Astrocyte of the spinal cord (primary cell): Measurements from ENCODE around the gene BCAS3.

Source experiments
- DNase-seq: peaks from one replicate; pipeline ENCODE4 v3.0.0; 2011; ENCODE audit warnings: low read depth, low spot score
- H3K4me3 ChIP-seq: 2 replicates; pipeline ENCODE4 v1.5.1; 2011; ENCODE audit warnings: low read depth, mild to moderate bottlenecking, low read length, moderate library complexity
- in situ Hi-C: cut with HindIII; loops from 2 replicates; pipeline ENCODE4 v1.10.0; 2017; ENCODE audit warnings: low sequenced_read_pairs
- TF ChIP-seq, protein P1 (sequence below): IDR thresholded peaks from 2 replicates; pipeline ENCODE4 v1.5.1; 2012; ENCODE audit warnings: low read depth, mild to moderate bottlenecking, low read length, inconsistent platforms

The BCAS3 gene

DNA sequence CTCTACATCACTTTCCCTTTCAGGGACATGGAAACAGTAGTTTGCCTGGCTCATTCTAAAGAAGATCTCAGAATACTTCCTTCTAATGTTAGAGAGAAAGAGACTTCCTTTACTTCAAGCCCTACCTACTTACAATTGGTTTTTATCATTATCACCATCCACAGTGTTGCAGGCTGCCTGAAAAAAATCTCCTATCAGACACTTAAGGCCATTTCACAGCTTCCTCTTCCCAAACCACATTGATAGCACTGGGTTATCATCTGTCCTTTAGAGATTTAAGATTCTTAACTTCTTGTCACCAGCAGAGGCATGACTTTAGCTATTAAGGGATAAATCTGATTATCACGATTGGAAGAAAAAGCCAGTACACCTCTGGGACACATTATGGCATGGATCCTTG is 543.5 kb downstream of the BCAS3 start:
- TF ChIP-seq, protein P1, sequence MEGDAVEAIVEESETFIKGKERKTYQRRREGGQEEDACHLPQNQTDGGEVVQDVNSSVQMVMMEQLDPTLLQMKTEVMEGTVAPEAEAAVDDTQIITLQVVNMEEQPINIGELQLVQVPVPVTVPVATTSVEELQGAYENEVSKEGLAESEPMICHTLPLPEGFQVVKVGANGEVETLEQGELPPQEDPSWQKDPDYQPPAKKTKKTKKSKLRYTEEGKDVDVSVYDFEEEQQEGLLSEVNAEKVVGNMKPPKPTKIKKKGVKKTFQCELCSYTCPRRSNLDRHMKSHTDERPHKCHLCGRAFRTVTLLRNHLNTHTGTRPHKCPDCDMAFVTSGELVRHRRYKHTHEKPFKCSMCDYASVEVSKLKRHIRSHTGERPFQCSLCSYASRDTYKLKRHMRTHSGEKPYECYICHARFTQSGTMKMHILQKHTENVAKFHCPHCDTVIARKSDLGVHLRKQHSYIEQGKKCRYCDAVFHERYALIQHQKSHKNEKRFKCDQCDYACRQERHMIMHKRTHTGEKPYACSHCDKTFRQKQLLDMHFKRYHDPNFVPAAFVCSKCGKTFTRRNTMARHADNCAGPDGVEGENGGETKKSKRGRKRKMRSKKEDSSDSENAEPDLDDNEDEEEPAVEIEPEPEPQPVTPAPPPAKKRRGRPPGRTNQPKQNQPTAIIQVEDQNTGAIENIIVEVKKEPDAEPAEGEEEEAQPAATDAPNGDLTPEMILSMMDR: no peak
- H3K4me3 ChIP-seq: no peak overlapping the region
- DNase-seq: no peak
- in situ Hi-C loops: no loop called here

DNA sequence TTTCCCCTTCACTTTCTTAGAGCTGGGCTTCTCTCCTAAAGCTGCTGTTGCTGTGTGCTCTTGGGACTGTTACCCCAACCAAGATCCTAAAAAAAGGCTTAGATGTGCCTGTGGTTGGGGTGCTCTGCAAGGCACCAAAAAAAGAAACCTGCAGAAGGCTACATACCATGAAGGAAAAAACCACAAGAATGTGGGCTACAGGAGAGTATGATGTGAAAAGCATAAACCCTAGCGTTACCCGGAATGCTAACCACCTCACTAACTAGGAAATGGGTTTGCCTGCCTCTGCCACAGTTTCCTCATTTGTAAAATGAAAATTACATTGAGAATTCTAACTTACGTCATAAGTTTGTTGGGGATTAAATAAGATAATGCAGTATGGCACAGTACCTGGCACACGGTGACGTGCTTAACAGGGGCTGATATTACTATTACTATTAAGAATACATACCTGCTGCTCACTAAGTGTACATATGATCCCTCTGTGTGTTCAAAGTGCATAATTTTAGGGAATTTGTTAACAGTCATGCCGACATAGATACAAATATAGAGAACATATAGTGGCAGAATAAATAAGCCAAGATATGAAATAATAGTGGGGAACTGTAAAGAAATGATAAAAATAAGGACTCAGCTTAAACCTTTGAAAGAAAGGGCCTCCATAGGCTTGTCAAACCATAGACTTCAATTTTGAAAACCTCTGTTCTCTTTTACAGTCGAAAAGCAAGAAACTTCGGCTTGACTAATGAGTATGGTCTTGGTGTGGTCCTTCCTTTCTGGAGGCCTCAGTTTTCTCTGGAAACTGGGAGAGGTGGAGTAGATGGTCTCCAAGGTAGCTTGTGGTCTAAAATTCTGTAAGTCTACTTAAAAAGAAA is 544.2 kb downstream of the BCAS3 start:
- in situ Hi-C loops: no loop called here
- no peak overlapping the region for H3K4me3 ChIP-seq
- TF ChIP-seq, protein P1: no peak
- no peak for DNase-seq

DNA sequence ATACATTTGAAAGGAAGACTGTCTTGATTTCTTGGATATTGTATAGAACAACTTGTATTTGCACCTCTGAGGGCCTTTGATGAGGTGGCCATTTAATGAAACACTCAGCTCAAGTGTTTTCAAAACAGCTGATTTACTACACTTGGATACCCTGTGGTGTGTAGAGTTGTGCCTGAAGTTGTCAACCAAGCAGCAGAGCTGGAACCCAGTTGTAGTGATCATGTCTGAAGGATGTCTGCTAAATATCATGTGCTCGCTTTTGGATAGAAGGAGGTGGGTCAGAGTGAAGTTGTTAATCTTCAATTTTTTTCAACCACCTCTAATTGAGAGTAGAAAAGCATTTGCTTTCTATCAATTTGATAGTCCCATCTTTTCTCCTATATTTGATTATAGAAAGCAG is 546.1 kb downstream of the BCAS3 start:
- DNase-seq: no peak
- TF ChIP-seq, protein P1: no peak
- in situ Hi-C loops: no loop called here
- no peak overlapping the region for H3K4me3 ChIP-seq

DNA sequence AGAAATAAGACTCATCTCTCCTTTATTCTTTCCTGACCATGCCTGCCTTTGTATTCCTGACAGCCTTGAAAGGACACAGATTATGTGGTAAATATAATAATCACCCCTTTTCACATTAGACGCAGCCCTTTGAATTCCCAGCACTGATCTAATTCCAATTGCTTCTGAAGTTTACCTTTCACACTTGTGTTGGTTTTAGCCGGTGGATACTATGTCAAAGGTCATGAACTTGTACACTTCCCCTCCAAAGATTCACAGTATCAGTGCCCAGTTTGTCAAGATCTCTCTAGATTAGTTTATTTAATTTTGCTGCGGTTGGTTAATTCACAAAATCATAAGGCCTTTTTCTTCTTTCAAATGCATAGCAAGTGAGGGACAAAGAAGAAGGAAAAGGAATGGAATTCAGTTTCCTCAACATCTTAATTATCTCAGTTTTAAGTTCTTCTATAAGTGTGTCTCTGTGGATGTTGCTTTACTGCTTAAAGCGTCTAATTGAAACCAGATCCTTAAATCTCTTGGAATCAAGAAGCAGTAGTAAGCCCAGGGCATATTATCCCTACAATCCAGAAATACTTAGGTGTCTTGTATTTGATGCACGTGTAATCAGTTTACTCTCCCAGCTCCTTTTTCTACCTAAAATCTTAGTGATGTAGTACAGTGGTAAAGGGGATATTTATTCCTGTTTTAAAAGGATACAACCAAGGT is 547.7 kb downstream of the BCAS3 start:
- in situ Hi-C loops: no loop called here
- TF ChIP-seq, protein P1: no peak
- DNase-seq: no peak

DNA sequence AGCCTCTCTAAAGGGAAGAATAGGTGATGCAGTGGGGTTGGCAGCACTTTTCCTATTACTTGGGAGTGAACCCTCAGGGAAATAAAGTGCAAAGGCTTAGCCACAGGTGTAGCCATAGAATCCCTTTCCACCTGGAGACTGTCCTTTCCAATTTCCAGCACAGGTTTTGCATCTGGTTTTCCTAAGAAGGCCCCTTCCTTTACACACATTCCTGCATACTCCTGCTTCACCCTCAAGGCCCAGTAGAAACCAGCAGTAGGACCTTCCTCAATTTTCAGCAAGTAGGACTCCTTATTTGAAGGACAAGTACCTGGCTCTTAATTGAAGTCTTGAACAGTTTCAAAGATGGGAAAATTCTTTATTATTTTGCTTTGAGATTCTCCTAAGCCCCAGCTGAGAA is 550.2 kb downstream of the BCAS3 start:
- no peak for DNase-seq
- in situ Hi-C loops: no loop called here
- no peak overlapping the region for H3K4me3 ChIP-seq
- TF ChIP-seq, protein P1: no peak

More for the DNA sequence above, 547.7 kb downstream of the BCAS3 start:
- no peak overlapping the region for H3K4me3 ChIP-seq

DNA sequence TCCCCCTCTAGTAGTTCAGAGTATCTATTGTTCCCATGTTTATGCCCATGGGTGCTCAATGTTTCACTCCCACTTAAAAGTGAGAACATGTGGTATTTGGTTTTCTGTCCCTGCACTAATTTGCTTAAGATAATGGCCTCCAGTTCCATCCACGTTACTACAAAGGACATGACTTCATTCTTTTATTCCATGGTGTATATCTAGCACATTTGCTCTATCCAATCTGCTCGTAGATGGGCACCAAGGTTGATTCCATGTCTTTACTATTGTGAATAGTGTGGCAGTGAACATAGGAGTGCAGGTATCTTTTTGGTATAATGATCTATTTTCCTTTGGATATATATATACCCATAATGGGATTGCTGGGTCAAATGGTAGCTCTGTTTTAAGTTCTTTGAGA is 552.8 kb downstream of the BCAS3 start:
- DNase-seq: no peak
- TF ChIP-seq, protein P1: no peak
- no peak overlapping the region for H3K4me3 ChIP-seq
- in situ Hi-C loops: no loop called here
